HG03108 (cell line): Measurements from ENCODE around the gene DHRS4.
"Not testable (repeated sequence)": the region's sequence is repeated elsewhere in the genome, so short reads cannot be mapped to it uniquely, and the experiment has no call there.

ENCODE experiments used
- ATAC-seq: cut with Tn5 transposase; IDR thresholded peaks from one replicate; pipeline ENCODE4 v1.9.1; 2021; ENCODE audit warnings: moderate library complexity; ENCODE audit not compliant: unreplicated experiment

Gene DHRS4

DNA sequence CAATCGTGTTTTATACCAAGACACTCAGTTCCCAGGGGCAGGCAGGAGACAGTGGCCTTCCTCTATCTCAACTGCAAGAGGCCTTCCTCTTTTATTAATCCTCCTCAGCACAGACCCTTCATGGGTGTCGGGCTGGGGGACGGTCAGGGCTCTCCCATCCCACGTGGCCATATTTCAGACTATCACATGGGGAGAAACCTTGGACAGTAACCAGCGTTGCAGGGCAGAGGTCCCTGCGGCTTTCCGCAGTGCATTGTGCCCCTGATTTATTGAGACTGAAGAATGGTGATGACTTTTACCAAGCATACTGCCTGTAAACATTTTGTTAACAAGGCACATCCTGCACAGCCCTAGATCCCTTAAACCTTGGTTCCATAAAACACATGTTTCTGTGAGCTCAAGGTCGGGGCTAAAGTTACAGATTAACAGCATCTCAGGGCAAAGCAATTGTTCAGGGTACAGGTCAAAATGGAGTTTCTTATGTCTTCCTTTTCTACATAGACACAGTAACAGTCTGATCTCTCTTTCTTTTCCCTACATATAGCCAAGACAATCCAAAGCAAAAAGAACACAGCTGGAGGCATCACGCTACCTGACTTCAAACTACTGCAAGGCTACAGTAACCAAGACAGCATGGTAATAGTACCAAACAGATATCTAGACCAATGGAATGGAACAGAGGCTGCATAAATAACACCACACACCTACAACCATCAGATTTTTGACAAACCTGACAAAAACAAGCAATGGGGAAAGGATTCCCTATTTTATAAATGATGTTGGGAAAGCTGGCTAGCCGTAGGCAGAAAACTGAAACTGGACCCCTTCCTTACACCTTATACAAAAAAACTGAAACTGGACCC is 28.6 kb downstream of the DHRS4 start:
- ATAC-seq: not testable (repeated sequence)

DNA sequence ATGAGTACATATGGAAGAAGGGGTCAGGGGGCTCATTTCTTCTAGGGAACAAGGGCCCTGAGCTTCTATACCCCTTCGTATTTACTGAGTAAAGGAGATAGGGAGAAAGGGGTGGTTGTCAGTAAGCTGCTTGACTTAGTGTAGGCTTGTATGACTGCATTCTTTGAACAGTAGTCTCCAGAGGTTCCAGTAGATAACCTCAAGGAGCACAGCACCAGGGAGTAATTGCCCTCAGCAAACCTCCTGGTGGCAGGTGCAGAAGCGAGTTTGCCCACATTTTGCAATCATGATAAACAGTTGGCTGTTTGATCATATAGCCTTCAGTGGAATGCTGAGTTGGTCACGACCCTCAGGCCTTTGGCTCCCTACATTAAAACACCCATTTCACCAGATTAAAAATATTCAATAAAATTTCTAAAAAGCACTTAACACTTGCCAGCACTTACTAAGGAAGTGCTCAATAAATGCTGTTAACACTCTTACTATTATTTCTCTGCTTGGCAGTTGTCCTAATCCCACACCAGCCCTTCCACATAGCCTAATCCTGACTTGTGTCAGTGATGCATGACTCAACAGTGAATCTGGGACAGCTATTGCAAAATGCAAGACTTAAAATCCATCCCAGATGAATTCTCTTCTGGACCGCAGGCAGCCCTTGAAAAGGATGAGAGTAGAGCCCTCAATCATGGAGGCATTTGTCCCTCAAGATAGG is 31.5 kb downstream of the DHRS4 start:
- ATAC-seq: no peak

DNA sequence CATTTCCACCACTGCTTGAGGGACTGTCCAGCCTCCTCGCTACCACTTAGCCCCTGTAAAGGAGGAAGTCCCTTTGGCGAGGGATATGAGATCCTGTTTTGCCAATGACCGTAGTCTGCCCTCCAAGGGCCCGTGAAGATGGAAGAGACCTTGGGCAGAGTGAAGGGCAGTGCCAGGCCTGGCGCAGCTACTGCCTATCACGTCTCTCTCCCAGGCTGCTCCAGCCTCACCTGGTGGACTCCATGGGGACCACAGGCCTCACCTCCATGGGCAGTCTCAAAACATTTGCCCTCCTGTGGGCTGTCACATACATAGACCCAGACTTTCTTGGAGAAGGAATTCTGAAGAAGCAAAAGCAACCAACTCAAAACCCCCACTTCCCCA is 34.6 kb downstream of the DHRS4 start:
- peak; percentile 8 for ATAC-seq

DNA sequence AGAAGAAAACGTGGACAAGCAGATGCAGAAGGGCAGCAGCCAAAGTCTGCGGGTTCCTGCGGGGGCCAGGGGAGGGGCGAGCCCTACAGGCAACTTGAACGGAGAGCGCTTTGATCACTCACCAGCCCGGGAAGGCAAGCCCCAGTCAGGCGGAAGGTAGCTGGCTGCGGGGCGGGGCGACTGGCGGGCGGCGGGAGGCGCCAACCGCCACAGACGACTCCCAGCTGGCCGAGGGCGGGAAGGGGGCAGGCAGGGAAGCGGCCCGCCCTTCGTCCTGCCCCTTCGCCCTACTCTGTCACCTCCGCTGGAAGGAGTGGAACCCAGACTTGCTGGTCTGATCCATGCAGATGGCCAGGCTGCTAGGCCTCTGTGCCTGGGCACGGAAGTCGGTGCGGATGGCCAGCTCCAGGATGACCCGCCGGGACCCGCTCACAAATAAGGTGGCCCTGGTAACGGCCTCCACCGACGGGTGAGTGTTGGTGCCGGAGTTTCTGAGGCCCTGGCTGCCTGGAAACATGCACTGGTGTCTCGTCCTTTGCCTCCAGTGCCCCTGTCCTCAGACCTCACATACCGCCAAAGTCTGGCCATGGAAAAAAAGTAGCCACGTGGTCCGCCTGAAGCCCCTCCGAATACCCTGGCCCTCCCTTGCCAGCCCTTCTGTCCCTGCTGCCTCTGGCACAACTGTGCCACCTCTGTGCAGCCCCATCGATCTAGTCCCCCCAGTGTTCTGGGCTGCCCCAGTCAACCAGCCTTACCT is 35.2 kb downstream of the DHRS4 start, which contains the start of gene DHRS4L2:
DHRS4L2 (plus strand) TSS at position 323 of the 757 bp plus-strand sequence; CDS start at position 342, 19 bp downstream.
- peak; percentile 87 for ATAC-seq

DNA sequence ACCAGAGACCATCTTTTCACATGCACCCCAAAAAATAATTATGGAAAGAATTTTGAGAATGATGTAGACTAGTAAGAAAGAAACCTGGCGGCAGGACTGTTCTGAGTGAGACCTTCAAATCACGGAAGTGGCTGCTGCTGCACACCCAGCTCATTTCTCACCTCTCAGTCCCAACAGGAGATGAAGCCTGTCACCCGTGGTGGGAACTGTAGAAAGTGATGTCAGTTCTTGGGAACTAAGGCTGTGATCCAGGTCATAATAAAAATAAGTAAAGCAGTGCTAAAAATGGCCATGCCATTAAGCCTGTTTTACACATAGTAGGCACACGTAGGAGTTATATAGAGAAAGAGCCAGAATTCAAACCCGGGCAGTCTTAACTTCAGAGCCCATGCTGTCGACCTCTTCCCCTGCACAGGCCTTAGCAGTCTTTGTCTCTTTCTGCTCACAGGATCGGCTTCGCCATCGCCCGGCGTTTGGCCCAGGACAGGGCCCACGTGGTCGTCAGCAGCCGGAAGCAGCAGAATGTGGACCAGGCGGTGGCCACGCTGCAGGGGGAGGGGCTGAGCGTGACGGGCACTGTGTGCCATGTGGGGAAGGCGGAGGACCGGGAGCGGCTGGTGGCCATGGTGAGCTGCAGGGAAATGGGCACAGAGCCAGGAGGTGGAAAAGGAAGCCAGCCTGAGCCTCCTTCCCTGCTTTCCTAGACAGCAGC is 36.3 kb downstream of the DHRS4 start:
- not testable (repeated sequence) for ATAC-seq

DNA sequence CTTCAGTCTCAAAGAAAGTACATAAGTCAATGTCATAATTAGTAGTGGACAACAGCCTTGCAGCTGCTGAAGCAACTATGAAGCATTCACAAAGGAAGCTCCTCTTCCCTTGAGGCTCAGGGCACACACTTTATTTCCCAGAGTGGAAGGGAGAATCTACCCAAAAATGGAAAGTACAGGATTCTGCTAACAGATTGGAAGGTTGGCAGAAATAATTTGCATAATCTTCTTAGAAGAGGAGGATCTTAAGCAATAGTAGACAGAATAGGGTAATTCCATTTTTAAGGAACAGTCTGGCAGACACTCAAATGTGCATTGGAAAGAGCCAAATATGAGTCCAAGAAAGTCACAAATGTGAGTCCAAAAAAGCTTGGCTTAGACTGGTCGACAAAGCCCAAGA is 37.4 kb downstream of the DHRS4 start:
- ATAC-seq: not testable (repeated sequence)

DNA sequence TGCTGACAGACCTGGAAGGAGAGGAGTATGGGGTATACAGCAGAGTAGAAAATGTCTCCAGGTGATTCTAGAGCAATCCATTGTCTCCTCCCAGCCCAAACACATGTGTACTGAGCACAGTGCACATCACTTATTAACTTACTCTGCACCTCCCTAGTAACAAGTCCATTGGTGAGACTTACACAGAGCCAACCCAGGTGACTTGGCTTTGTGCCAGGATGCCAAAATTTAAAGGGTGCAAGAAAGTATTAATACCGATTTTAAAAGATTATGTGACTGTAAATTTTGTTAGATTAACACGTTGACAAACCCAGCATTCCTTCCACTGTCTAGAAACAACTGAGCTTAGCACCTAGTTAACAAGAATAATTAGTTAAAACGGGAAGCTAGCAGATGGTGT is 39.5 kb downstream of the DHRS4 start:
- not testable (repeated sequence) for ATAC-seq

DNA sequence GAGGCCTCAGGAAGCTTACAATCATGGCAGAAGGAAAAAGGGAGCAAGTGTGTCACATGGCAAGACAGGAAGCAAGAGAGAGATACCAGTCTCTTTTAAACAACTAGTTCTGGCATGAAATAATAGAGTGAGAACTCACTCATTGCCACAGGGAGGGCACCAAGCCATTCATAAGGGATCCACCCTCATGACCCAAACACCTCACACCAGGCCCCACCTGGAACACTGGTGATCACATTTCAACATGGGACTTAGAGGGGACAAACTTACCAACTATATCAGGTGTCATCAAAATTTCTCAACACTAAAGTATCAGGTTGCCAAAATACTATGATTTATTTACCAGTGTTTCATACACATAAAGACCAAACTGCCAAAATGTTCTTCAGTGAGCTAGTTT is 42.4 kb downstream of the DHRS4 start:
- not testable (repeated sequence) for ATAC-seq

DNA sequence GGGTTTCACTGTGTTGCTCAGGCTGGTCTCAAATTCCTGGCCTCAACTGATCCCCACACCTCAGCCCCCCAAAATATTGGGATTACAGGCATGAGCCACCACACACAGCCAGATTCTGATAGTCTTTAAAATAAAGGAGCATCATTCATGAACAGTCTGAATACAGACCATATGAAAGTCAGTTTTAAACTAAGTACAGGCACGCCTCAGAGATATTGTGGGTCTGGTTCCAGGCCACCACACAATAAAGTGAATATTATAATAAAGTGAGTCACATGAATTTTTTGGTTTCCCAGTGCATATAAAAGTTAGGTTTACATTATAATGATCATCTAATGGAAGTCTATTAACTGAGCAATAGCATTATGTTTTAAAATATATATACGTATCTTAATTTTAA is 43.3 kb downstream of the DHRS4 start:
- not testable (repeated sequence) for ATAC-seq

DNA sequence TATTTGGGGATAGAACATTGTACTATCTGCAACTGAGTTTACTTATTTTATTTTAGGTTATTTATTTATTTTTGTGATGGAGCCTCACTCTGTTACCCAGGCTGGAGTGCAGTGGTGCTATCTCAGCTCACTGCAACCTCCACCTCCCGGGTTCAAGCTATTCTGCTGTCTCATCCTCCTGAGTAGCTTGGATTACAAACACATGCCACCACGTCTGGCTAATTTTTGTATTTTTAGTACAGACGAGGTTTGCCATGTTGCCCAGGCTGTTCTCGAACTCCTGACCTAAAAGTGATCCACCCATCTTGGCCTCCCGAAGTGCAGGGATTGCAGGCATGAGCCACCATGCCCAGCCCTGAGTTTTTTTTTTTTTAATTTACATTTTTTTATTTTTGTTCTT is 46.1 kb downstream of the DHRS4 start:
- not testable (repeated sequence) for ATAC-seq

DNA sequence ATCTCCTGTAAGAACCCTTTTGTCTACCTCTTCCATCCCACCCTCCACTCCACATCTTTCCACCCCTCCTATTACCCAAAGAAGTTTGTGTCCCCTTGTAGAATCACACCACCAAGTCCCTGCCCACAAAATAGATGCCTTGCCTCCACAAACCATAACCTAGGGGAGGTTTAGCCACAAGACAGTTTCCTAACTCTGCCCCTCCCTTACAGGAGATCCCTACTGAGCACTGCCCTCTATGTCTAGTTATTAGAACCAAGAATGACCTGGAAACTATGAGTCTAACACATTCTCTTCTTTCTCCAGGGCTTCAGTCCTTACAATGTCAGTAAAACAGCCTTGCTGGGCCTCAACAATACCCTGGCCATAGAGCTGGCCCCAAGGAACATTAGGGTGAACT is 47.5 kb downstream of the DHRS4 start:
- ATAC-seq: not testable (repeated sequence)

DNA sequence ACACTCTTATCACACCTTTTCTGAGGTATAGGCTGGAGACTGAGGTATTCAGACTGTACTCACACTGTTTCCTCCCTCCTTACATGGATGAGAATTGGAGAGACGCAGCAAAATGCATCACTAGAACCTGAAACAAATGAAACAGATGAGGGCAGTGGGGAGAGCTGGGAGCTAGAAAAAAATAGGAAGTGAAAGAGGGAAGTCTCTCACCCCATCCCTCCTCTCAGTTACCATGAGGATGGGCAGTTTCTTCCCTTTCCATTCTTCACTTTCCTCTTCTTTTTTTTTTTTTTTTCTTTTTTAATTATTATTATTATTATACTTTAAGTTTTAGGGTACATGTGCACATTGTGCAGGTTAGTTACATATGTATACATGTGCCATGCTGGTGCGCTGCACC is 48.1 kb downstream of the DHRS4 start:
- not testable (repeated sequence) for ATAC-seq

DNA sequence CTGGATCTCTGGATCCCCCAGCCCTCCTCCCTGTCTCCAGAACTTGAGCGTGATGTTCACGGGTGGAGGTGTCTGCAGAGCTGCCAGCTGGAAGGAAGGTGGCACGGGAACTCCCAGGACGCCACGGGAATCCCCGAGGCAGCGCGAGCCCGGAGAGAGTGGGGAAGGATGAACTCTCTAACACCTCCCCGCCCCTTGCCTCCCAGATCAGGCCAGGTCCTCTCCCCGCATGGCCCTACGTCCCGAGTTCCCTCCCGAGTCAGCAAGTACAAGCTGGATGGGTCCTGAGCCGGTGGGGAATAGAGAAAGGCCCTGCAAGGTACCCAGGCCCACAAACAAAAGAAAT is 52.9 kb downstream of the DHRS4 start:
- ATAC-seq: peak; percentile 28

DNA sequence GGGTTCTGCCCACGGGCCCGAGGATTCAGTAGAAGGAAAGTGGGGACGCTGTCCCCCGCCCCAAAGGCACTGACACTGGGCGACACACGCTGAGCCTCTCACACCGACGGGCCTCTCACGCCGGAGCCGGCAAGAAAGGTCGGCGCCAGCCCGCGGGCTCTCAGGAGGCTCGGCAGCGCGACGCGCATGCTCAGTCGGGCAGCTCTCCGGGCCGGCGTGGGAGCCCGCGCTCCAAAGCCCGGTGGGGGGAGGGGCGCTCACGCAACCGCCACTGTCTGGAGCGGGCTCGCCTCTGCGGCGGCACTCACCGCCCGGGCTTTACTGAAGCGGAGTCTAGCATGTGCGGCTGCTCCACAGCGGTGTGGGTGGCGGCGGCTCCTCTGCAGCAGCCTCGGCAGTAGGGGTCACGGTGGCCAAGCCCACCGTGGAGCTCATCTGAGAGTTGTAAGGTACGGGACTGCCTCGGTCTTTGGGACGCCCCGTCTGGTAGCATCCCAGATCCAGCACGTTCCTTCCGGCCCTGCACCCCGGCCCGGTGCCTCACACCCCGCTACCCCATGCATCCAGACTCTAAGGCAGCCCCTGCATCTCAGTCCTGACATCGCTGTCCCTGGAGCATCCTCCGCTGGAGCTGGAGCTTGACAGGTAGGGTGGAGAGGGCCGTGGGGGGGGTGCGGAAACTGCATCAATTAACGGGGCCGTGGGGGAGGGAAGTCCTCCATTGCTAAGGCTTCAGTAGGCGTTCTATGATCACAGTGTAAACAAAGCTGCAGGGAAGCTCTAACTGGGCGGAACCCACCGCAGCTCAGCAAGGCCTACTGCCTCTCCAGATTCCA is 53.5 kb downstream of the DHRS4 start:
- ATAC-seq: peak; percentile 59

DNA sequence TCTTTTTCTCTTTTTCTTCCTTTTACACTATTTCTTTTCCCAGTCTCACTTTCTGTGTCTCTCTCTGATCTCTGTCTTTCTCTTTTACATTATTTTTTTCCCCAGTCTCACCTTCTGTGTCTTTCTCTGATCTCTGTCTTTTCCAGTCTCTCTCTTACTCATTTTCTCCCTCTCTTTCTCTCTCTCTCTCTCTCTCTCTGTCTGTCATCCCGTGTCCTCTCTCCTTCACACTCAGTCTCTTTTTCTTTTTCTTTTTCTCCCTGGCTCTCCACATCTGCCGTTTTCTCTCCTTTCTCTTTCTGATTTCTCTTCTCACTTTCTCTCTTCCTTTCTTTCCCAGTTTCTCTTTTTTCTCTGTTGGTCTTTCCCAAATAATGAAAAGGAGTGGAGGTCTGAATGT is 57.5 kb downstream of the DHRS4 start:
- no peak for ATAC-seq

DNA sequence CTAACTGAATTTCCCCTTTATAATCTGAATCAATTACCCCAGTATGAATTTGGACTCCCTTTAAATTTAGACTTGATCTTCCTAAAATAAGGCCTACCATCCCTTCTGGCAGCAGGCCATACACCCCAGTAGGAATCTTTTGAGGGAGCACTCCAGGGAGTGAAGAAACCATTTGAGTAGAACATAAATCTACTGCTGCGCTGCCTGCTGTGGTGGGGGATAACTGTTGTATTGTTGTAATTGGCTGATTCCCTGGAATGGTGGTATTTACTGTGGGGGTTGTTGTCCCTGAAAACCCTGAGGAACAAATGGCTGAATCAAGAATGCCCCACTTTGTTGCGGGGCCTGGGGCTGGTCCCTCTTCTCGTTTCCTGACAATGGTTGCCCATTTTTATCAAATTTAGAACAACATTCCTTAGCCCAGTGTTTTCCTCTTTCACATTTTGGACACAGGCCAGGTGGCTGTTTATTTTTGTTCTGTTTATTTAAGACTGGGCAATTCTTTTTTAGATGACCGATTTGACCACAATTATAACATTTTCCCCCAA is 59.2 kb downstream of the DHRS4 start:
- not testable (repeated sequence) for ATAC-seq

DNA sequence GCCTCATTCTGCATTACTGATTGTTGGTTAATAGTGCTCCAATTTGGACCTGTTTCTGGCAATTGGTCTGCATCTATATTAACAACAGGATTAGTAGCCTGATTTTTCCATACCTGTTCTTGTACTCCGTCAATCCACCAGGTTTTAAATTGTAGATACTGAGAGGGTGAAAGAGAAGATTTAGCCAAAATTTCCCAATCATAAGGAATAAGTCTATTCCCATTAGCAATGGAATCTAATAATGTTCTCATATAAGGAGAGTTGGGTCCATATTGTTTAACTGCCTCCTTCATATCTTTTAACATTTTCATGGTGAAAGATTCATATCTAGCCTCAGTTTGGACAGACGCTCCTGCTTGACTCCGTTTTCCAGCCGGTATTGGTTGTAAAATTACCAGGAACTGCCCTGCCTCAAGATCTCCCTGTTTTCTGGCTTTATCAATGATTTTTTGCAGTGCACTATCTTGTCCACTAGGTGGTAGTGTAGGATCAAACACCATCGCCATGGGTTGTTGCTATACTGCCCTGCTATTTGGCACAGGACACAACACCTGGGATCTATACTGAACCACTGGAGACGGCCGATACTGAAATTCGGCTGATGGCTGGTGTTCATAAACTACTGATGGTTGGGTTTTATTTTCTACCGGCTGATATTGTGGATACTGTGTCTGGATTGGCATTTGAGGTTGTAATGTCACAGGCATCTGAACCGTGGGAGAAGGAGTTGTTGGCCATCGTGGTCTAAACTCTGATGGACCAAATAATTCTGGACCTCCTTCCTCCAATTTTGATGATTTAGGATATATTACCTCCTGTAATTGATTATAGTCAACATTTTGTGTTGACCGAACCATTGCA is 60.3 kb downstream of the DHRS4 start:
- no peak for ATAC-seq

DNA sequence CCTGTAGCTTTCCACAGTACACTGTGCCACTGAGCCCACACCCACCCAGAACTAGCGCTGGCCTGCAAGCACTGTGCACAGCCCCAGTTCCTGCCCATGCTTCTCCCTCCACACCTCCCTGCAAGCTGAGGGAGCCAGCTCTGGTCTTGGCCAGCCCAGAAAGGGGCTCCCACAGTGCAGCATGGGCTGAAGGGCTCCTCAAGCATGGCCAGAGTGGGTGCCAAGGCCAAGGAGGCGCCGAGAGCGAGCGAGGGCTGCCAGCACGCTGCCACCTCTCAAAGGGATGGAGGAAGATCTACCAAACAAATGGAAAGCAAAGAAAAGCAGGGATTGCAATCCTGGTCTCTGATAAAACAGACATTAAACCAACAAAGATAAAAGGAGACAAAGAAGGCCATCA is 62.2 kb downstream of the DHRS4 start:
- not testable (repeated sequence) for ATAC-seq
